Cardiac fibroblast (primary cell): Measurements from ENCODE around the gene SUZ12.
"Not testable (repeated sequence)": the region's sequence is repeated elsewhere in the genome, so short reads cannot be mapped to it uniquely, and the experiment has no call there.

ENCODE experiments used
- DNase-seq, 2 donors: peaks; one replicate each; pipeline versions ENCODE4 v3.0.0 to v3.0.0-alpha.2; 2010; ENCODE audit warnings: low read depth in 2 of 2
- H3K4me3 ChIP-seq, 2 donors: replicated peaks in 1 of 2; 1 replicate in 1 of 2; 2 replicates in 1 of 2; pipeline ENCODE4 v1.5.1; 2011; ENCODE audit warnings: low read depth in 2 of 2, low read length in 2 of 2, mild to moderate bottlenecking in 2 of 2, moderate library complexity in 1 of 2
- TF ChIP-seq, protein P1 (sequence below): IDR thresholded peaks from one replicate; pipeline ENCODE4 v1.5.1; 2011; ENCODE audit warnings: low read depth, mild to moderate bottlenecking, low read length, inconsistent platforms

SUZ12 gene

DNA sequence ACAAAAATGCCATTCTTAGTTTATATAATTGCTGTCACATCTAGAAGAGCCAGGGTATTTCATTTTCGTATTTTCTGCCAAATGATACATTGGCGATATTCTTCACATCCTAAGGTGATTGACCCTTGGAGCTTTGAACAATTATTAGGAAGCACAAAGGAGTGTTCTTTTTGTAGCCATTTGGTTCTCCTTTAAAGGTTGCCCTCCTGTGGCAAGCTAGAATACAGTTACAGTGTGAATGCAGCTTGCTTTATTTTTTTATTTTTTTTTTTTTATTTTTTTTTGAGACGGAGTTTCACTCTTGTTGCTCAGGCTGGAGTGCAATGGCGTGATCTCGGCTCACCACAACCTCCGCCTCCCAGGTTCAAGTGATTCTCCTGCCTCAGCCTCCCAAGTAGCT is 24.1 kb upstream of the SUZ12 start:
- peak; percentile 43 to 52 for DNase-seq
- not testable (repeated sequence) for H3K4me3 ChIP-seq
- TF ChIP-seq, protein P1, sequence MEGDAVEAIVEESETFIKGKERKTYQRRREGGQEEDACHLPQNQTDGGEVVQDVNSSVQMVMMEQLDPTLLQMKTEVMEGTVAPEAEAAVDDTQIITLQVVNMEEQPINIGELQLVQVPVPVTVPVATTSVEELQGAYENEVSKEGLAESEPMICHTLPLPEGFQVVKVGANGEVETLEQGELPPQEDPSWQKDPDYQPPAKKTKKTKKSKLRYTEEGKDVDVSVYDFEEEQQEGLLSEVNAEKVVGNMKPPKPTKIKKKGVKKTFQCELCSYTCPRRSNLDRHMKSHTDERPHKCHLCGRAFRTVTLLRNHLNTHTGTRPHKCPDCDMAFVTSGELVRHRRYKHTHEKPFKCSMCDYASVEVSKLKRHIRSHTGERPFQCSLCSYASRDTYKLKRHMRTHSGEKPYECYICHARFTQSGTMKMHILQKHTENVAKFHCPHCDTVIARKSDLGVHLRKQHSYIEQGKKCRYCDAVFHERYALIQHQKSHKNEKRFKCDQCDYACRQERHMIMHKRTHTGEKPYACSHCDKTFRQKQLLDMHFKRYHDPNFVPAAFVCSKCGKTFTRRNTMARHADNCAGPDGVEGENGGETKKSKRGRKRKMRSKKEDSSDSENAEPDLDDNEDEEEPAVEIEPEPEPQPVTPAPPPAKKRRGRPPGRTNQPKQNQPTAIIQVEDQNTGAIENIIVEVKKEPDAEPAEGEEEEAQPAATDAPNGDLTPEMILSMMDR = peak; percentile 28

DNA sequence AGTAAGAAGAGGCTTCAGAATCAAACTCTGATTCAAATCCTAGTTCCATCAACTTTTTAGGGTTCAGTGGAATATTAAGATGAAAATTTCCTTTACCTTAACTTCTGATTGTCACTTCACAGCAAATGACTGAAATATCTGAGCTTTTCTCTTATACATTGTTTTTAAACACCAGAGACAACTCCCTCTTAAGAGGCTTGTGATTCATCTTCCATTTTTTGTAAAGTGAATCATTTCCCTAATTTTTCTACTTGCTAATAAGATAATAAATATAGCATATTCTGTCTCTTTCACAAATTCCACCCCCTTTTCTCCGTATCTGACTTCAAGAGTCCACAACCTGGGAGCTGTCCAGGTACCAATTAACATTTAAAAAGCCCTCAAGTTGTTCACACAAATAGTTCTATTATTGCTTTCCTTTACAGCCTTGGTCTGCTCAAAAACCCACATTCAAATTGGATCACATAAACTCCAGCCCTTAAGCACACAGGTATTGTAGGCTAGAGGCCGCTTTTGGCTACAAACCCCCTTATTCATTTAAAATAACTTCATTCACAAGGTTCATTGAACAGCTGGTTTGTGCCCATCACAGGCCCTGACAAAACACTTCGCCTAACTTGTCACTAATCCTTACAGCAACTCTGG is 21.2 kb upstream of the SUZ12 start:
- no peak overlapping the region for H3K4me3 ChIP-seq
- TF ChIP-seq, protein P1 = no peak
- DNase-seq = peak in 1 of 2 donors; percentile 31

DNA sequence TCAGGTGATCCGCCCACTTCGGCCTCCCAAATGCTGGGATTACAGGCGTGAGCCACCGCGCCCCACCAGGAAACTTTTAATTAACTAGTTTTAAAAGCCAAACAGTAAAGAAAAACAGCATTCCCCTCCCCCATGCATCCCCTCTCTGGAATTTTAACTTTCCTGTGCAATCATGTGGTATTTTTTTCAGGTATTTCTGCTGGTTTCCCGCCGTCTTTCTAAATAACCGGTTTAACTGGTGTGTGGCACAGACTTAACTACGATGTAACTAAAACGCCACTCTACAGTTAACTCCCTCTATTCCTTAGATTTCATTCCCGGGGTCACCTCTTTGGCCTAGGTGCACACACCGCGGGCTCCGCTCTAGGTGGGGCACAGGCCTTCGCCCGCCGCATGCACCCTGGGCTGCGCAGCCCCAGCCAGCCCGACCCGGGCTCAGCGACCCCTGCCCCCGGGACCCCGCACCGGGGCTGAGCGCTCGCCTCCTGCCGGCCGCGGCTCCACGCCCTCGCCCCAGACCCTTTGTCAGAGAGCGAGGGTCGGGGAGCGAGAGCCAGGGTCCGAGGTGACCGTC is 20.2 kb upstream of the SUZ12 start:
- no peak overlapping the region for H3K4me3 ChIP-seq
- DNase-seq = no peak
- TF ChIP-seq, protein P1 = no peak

DNA sequence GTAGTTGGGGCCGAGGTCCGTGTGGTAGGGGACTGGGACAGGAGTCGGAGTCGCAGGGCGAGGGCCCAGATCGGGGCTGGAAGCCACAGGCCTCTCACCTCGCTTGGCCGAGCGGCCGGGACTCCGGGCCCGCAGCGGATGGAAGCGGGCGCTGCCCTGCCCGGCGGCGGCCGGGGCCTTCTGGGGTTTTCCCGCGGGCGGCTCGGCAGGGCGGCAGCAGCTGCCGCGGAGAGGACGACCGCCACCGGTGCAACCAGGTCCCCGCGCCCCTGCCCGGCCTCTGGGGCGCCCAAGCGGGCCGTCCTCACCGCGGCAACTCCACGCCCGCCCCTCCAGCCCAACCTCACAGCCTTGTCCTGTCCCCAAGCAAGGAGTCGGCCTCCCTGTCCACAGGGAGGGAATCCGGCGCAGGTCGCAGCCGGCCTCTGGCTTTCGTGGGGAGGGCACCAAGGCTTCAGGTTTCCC is 19.7 kb upstream of the SUZ12 start:
- DNase-seq = no peak
- H3K4me3 ChIP-seq = no peak overlapping the region
- TF ChIP-seq, protein P1 = no peak

DNA sequence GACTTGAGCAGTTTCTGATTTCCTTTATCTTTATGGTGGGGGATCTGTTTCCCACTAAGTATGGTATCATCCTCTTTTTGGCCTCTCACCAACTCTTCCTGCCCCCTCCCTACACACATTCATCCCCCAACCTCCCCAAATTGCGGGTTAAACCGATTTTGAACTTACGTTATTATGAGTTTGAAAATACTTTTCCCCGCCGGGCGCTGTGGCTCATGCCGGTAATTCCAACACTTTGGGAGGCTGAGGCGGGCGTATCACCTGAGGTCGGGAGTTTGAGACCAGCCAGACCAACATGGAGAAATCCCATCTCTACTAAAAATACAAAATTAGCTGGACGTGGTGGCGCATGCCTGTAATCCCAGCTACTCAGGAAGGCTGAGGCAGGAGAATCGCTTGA is 19.1 kb upstream of the SUZ12 start:
- H3K4me3 ChIP-seq, DNase-seq: not testable (repeated sequence)

DNA sequence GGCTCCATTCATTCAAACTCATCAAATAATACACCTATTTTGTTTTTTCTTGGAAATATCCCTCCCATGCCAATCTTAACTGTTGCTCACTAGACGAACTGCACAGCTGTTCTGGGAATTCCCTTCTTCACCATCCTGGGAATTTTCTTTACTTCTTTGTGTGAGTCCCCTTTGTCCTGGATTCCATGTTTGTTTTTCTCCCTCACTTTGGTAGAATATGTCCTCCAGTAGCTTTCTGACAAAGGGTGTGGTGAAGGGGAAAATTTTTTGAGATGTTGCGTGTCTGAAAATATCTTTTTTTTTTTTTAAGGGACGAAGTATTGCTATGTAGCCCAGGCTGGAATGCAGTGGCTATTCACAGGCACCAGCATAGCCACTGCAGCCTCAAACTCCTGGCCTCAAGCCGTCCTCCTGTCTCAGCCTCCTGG is 18.1 kb upstream of the SUZ12 start:
- no peak for DNase-seq
- TF ChIP-seq, protein P1 = no peak
- no peak overlapping the region for H3K4me3 ChIP-seq

DNA sequence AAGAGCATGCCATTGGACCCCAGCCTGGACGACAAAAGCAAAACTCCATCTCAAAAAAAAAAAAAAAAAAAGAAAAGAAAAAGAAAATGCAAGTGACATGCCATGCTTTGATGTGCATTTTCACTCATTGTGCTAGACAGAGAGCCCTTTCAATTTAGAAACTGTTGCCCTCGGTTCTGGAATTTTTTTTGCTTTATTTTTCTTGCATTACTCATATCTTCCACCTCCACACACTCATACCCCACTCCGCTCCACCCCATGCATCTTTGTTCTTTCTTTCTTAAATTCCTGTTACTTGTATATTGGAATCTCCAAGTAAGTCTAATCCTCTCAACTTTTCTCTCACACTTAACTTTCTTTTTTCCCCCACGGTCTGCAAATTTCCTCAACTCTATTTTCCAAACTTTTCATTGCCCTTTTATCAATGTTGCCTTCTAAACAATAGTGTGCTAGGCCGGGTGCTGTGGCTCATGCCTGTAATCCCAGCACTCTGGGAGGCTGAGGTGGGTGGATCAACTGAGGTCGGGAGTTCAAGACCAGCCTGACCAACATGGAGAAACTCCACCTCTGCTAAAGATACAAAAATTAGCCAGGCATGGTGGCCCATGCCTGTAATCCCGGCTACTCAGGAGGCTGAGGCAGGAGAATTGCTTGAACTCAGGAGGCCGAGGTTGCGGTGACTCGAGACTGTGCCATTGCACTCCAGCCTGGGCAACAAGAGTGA is 16.8 kb upstream of the SUZ12 start:
- TF ChIP-seq, protein P1 = no peak
- no peak overlapping the region for H3K4me3 ChIP-seq
- peak; percentile 28 to 75 for DNase-seq
